ENCODE results near the gene LMF1.

DNA sequence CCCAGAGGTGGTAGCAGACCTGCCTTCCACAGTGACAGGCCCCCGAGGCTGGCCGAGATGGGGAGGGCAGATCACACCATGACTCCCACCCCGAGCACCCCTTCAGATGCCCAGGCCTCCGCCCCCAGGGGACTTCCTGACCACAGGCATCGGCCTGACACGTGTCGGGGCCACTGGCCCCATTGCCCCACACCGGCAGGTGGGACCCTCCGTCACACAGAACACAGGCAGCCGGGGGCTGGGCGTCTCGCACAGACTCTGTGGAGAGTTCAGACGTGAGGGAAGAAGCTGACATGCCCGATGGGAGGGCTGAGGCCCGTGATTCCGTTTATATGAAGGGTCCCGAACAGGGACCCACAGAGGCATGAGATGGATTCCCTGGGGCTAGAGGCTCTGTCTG is 118.9 kb downstream of the LMF1 start:
- TF ChIP-seq, protein P1, sequence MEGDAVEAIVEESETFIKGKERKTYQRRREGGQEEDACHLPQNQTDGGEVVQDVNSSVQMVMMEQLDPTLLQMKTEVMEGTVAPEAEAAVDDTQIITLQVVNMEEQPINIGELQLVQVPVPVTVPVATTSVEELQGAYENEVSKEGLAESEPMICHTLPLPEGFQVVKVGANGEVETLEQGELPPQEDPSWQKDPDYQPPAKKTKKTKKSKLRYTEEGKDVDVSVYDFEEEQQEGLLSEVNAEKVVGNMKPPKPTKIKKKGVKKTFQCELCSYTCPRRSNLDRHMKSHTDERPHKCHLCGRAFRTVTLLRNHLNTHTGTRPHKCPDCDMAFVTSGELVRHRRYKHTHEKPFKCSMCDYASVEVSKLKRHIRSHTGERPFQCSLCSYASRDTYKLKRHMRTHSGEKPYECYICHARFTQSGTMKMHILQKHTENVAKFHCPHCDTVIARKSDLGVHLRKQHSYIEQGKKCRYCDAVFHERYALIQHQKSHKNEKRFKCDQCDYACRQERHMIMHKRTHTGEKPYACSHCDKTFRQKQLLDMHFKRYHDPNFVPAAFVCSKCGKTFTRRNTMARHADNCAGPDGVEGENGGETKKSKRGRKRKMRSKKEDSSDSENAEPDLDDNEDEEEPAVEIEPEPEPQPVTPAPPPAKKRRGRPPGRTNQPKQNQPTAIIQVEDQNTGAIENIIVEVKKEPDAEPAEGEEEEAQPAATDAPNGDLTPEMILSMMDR (IDR thresholded peaks at IDR 0.05) = no peak
- no peak for TF ChIP-seq POLR2A (IDR thresholded peaks at IDR 0.05)
